IMR-90 (cell line): Measurements from ENCODE around the gene C1QTNF3. TPM values are rescaled to one million over a fixed set of nuclear protein-coding genes. Genes with fewer than 3 reads are reported as not detected.

Source experiments
- ATAC-seq: fragments of 200-7000 bp; cut with Tn5 transposase; 2 replicates; pipeline ENCODE4 v1.9.1; 2020; ENCODE audit warnings: low read depth, mild to moderate bottlenecking, moderate library complexity
- BruUV-seq: library from RNA; stranded (reverse); fragments of 400-500 nt; replicated peaks from 2 replicates; lab custom pipeline; 2021; lab: Mats Ljungman, UMichigan
- CTCF ChIA-PET: fragments of 300-600 bp; formaldehyde crosslinking; extraction: SDS; loops from one replicate; lab custom pipeline; 2021; ENCODE audit warnings: antibody characterized with exemption; lab: Yijun Ruan, JAX
- POLR2A ChIA-PET: fragments of 300-600 bp; sonication (Branson Sonifier 250); formaldehyde crosslinking; loops from one replicate; lab custom pipeline; 2022; ENCODE audit warnings: antibody characterized with exemption; ENCODE audit not compliant: unreplicated experiment; lab: Charles Lee
- DNase-seq: peaks from one replicate; pipeline ENCODE4 v3.0.0; 2013
- H2AFZ ChIP-seq: replicated peaks from 2 replicates; pipeline ENCODE3; 2013; ENCODE audit warnings: low read length, mild to moderate bottlenecking; ENCODE audit not compliant: poor library complexity
- H2AK5ac ChIP-seq: 2 replicates; pipeline ENCODE4 v1.6.1; 2013; ENCODE audit warnings: low read depth, low read length, inconsistent platforms
- H2AK9ac ChIP-seq: replicated peaks from 2 replicates; pipeline ENCODE3; 2013; ENCODE audit warnings: mild to moderate bottlenecking, low read depth, low read length, moderate library complexity; ENCODE audit not compliant: poor library complexity
- H2BK120ac ChIP-seq: 2 replicates; pipeline ENCODE4 v1.6.1; 2013; ENCODE audit warnings: low read depth, low read length, inconsistent platforms
- H2BK15ac ChIP-seq: 3 replicates; pipeline ENCODE4 v1.6.1; 2013; ENCODE audit warnings: low read depth, low read length, inconsistent platforms
- H2BK20ac ChIP-seq: 2 replicates; pipeline ENCODE4 v1.6.1; 2013; ENCODE audit warnings: low read depth, mild to moderate bottlenecking, inconsistent platforms, low read length, moderate library complexity
- H2BK5ac ChIP-seq: 2 replicates; pipeline ENCODE4 v1.6.1; 2013; ENCODE audit warnings: mild to moderate bottlenecking, low read depth, low read length, inconsistent platforms; ENCODE audit not compliant: poor library complexity, severe bottlenecking
- H3K14ac ChIP-seq: replicated peaks from 2 replicates; pipeline ENCODE4 v1.6.1; 2013; ENCODE audit warnings: low read depth, low read length, inconsistent platforms
- H3K18ac ChIP-seq: 2 replicates; pipeline ENCODE4 v1.6.1; 2013; ENCODE audit warnings: low read depth, low read length, control low read depth
- H3K23ac ChIP-seq: 2 replicates; pipeline ENCODE4 v1.6.1; 2013; ENCODE audit warnings: low read depth, low read length, inconsistent platforms
- H3K27ac ChIP-seq: 2 replicates; pipeline ENCODE4 v1.5.1; 2013; ENCODE audit warnings: mild to moderate bottlenecking, control low read depth, low read length; ENCODE audit not compliant: insufficient read depth
- H3K27me3 ChIP-seq: 2 replicates; pipeline ENCODE4 v1.6.1; 2013; ENCODE audit warnings: low read length; ENCODE audit not compliant: control insufficient read depth, insufficient read depth
- H3K36me3 ChIP-seq: 2 replicates; pipeline ENCODE4 v1.6.1; 2013; ENCODE audit warnings: low read length, mixed read lengths; ENCODE audit not compliant: control insufficient read depth, insufficient read depth
- H3K4ac ChIP-seq: 2 replicates; pipeline ENCODE4 v1.6.1; 2013; ENCODE audit warnings: low read depth, low read length, inconsistent platforms
- H3K4me1 ChIP-seq: 2 replicates; pipeline ENCODE4 v1.6.1; 2013; ENCODE audit warnings: low read length, mixed read lengths; ENCODE audit not compliant: control insufficient read depth, insufficient read depth
- H3K4me2 ChIP-seq: 2 replicates; pipeline ENCODE4 v1.6.1; 2013; ENCODE audit warnings: low read depth, mild to moderate bottlenecking, control low read depth, low read length, moderate library complexity
- H3K4me3 ChIP-seq: 2 replicates; pipeline ENCODE4 v1.5.1; 2013; ENCODE audit warnings: low read depth, mild to moderate bottlenecking, control low read depth, low read length, moderate library complexity; ENCODE audit not compliant: insufficient read depth
- H3K56ac ChIP-seq: 2 replicates; pipeline ENCODE4 v1.6.1; 2013; ENCODE audit warnings: low read length, inconsistent platforms; ENCODE audit not compliant: insufficient read depth; ENCODE audit errors: extremely low read depth
- H3K79me1 ChIP-seq, 2 experiments: 2 replicates each; pipeline ENCODE4 v1.6.1; 2013; ENCODE audit warnings: low read length in 2 of 2, inconsistent platforms in 1 of 2, low read depth in 1 of 2
- H3K9ac ChIP-seq: 2 replicates; pipeline ENCODE4 v1.6.1; 2013; ENCODE audit warnings: low read depth, low read length, control low read depth
- H3K9me1 ChIP-seq: 2 replicates; pipeline ENCODE4 v1.6.1; 2013; ENCODE audit warnings: low read length, inconsistent platforms; ENCODE audit not compliant: insufficient read depth
- H3K9me3 ChIP-seq: 2 replicates; pipeline ENCODE4 v1.6.1; 2013; ENCODE audit warnings: low read length; ENCODE audit not compliant: control insufficient read depth, insufficient read depth
- H4K20me1 ChIP-seq: 2 replicates; pipeline ENCODE4 v1.6.1; 2013; ENCODE audit warnings: low read length, inconsistent platforms; ENCODE audit not compliant: insufficient read depth
- H4K5ac ChIP-seq: 2 replicates; pipeline ENCODE4 v1.6.1; 2013; ENCODE audit warnings: mild to moderate bottlenecking, low read depth, low read length, control low read depth
- H4K8ac ChIP-seq, 2 experiments: 2 replicates each; pipeline ENCODE4 v1.6.1; 2013; ENCODE audit warnings: low read depth in 2 of 2, low read length in 2 of 2, control low read depth in 1 of 2, inconsistent platforms in 1 of 2
- H4K91ac ChIP-seq: 2 replicates; pipeline ENCODE4 v1.6.1; 2013; ENCODE audit warnings: low read depth, low read length, inconsistent platforms; ENCODE audit not compliant: insufficient read depth
- BHLHE40 ChIP-seq: fragments of 150-350 bp; IDR thresholded peaks from 2 replicates; pipeline ENCODE4 v1.6.1; 2016; ENCODE audit warnings: mild to moderate bottlenecking, low read depth, low read length
- CEBPB ChIP-seq: IDR thresholded peaks from 2 replicates; pipeline ENCODE4 v1.6.1; 2012; ENCODE audit warnings: low read depth, low read length, improper control_type of control experiment
- CHD1 ChIP-seq: IDR thresholded peaks from 2 replicates; pipeline ENCODE4 v1.6.1; 2012; ENCODE audit warnings: low read depth, low read length, improper control_type of control experiment
- CTCF ChIP-seq: conservative IDR thresholded peaks from 2 replicates; pipeline ENCODE4 v1.5.1; 2012; ENCODE audit warnings: mild to moderate bottlenecking, low read depth, low read length, improper control_type of control experiment
- ELK1 ChIP-seq: fragments of 150-350 bp; IDR thresholded peaks from 2 replicates; pipeline ENCODE4 v1.6.1; 2016; ENCODE audit warnings: low read depth, mild to moderate bottlenecking, low read length, moderate library complexity, borderline replicate concordance
- FOS ChIP-seq: fragments of 150-350 bp; IDR thresholded peaks from 2 replicates; pipeline ENCODE4 v1.6.1; 2016; ENCODE audit warnings: low read depth, low read length
- MAFK ChIP-seq: IDR thresholded peaks from 2 replicates; pipeline ENCODE4 v1.6.1; 2012; ENCODE audit warnings: low read depth, low read length, improper control_type of control experiment
- MAZ ChIP-seq: IDR thresholded peaks from 2 replicates; pipeline ENCODE4 v1.6.1; 2012; ENCODE audit warnings: low read depth, mild to moderate bottlenecking, low read length, improper control_type of control experiment, moderate library complexity, borderline replicate concordance
- MXI1 ChIP-seq: IDR thresholded peaks from 2 replicates; pipeline ENCODE4 v1.6.1; 2012; ENCODE audit warnings: low read depth, mild to moderate bottlenecking, low read length, moderate library complexity, borderline replicate concordance
- NFE2L2 ChIP-seq: fragments of 150-350 bp; IDR thresholded peaks from 2 replicates; pipeline ENCODE4 v1.6.1; 2016; ENCODE audit warnings: low read depth, mild to moderate bottlenecking, low read length
- POLR2A ChIP-seq: IDR thresholded peaks from 2 replicates; pipeline ENCODE4 v1.6.1; 2012; ENCODE audit warnings: mild to moderate bottlenecking, low read depth, low read length
- RAD21 ChIP-seq: IDR thresholded peaks from 2 replicates; pipeline ENCODE4 v1.6.1; 2012; ENCODE audit warnings: low read length, improper control_type of control experiment
- RCOR1 ChIP-seq: IDR thresholded peaks from 2 replicates; pipeline ENCODE4 v1.6.1; 2012; ENCODE audit warnings: mild to moderate bottlenecking, low read length, improper control_type of control experiment; ENCODE audit not compliant: insufficient replicate concordance
- RFX5 ChIP-seq: IDR thresholded peaks from 2 replicates; pipeline ENCODE4 v1.8.0; 2012; ENCODE audit warnings: low read depth, mild to moderate bottlenecking, low read length, moderate library complexity
- SMC3 ChIP-seq: fragments of 150-350 bp; IDR thresholded peaks from 2 replicates; pipeline ENCODE4 v1.6.1; 2016; ENCODE audit warnings: low read depth, mild to moderate bottlenecking, antibody characterized with exemption, low read length, moderate library complexity
- USF2 ChIP-seq: fragments of 150-350 bp; IDR thresholded peaks from 2 replicates; pipeline ENCODE4 v1.6.1; 2017; ENCODE audit warnings: mild to moderate bottlenecking, antibody characterized with exemption, low read length, low read depth
- WGBS, 2 experiments: methylation state at CpG; one replicate each; pipeline versions ENCODE4 v1.1.5 to v1.1.7; 2013; ENCODE audit warnings: missing lambda C conversion rate in 2 of 2; ENCODE audit not compliant: insufficient read length in 1 of 2; ENCODE audit errors: extremely low coverage in 2 of 2; 5-methylcytosine and 5-hydroxymethylcytosine counted together
- dilution Hi-C: fragments of 300-500 bp; cut with HindIII; formaldehyde crosslinking; loops from one replicate; pipeline ENCODE4 v1.14.3; 2018; ENCODE audit warnings: low sequenced_read_pairs; ENCODE audit not compliant: unreplicated experiment
- in situ Hi-C: fragments of 300-500 bp; cut with MboI; formaldehyde crosslinking; loops from 3 replicates; pipeline ENCODE4 v1.14.3; 2019; ENCODE audit warnings: low sequenced_read_pairs, inconsistent platforms, mixed read lengths
- intact Hi-C: fragments of 100-400 bp; cut with micrococcal nuclease; formaldehyde crosslinking; loops from 2 replicates; pipeline ENCODE4 v1.10.0; 2022
- polyA plus RNA-seq, 3 experiments: library from polyadenylated mRNA; depleted of rRNA; stranded (reverse); fragments of >200 nt; gene quantifications; 2 replicates each; pipeline ENCODE4 v1.2.3, GENCODE V29; 2012; ENCODE audit warnings: low replicate concordance in 1 of 3
- total RNA-seq: library from RNA; depleted of rRNA; stranded (reverse); fragments of >200 nt; gene quantifications from 2 replicates; pipeline ENCODE4 v1.2.3, GENCODE V29; 2012

The C1QTNF3 gene
- total and polyA plus RNA-seq, 2 of the 4 experiments (the other 2 are of a cell fraction), result 1.0 to 1.4 TPM

GRCh38 chr5:34035756-34036155 lies 7.3 kb downstream of the C1QTNF3 start:
- Histone ChIP-seq H4K20me1 (no peaks in the 10 kb centered on the region), H3K4ac (no peak overlapping the region), H2AFZ (no peak overlapping the region), H4K91ac (no peak overlapping the region), H3K27ac (no peak overlapping the region), H2BK120ac (no peak overlapping the region), H3K56ac (no peak overlapping the region), H2AK5ac (no peak overlapping the region), H3K4me2 (no peak overlapping the region), H3K23ac (no peak overlapping the region), H2AK9ac (no peak overlapping the region), H3K4me1 (no peaks in the 10 kb centered on the region), H3K27me3 (no peaks in the 10 kb centered on the region), H3K18ac (no peak overlapping the region), H3K79me1 (no peaks in the 10 kb centered on the region), H3K36me3 (no peaks in the 10 kb centered on the region), H2BK20ac (no peak overlapping the region), H3K9me1 (no peaks in the 10 kb centered on the region; the same call in 1 of the 2 replicates), H4K5ac (no peak overlapping the region), H2BK5ac (no peak overlapping the region), H3K9ac (no peak overlapping the region), H3K14ac (no peak overlapping the region), H3K9me3 (no peaks in the 10 kb centered on the region), H2BK15ac (no peak overlapping the region), H4K8ac (no peak overlapping the region), H3K4me3 (no peak overlapping the region)
- no peak for TF ChIP-seq RAD21
- no peak for TF ChIP-seq CHD1
- TF ChIP-seq NFE2L2, result no peak
- no peak for TF ChIP-seq ELK1
- TF ChIP-seq SMC3, result no peak
- TF ChIP-seq MAZ, result no peak
- no peak for TF ChIP-seq CEBPB
- no peak for TF ChIP-seq USF2
- no peak for TF ChIP-seq RCOR1
- no peak for TF ChIP-seq BHLHE40
- TF ChIP-seq POLR2A, result no peak
- no peak for TF ChIP-seq RFX5
- TF ChIP-seq FOS, result no peak
- TF ChIP-seq MXI1, result no peak
- TF ChIP-seq MAFK, result no peak
- no peak for TF ChIP-seq CTCF
- in situ Hi-C loops (no loop called here), dilution Hi-C loops (no loop called here), intact Hi-C loops (no loop called here)
- CTCF ChIA-PET, result no interaction called here
- WGBS, 2 experiments, result 100% methylated on average over 1 of the region's 2 CpGs; no CpG with 5 or more reads in 1 of the 2 experiments
- DNase-seq, result no peak
- ATAC-seq, result no peak
- POLR2A ChIA-PET, result no interaction called here
- no TSS peak for BruUV-seq
